ENCODE results near the gene CLDN10. TPM values are rescaled to one million over a fixed set of nuclear protein-coding genes. Genes with fewer than 3 reads are reported as not detected.

Gene CLDN10
- total RNA-seq, 2 donors from 2014 or later, result 0.27 to 0.64 TPM

DNA sequence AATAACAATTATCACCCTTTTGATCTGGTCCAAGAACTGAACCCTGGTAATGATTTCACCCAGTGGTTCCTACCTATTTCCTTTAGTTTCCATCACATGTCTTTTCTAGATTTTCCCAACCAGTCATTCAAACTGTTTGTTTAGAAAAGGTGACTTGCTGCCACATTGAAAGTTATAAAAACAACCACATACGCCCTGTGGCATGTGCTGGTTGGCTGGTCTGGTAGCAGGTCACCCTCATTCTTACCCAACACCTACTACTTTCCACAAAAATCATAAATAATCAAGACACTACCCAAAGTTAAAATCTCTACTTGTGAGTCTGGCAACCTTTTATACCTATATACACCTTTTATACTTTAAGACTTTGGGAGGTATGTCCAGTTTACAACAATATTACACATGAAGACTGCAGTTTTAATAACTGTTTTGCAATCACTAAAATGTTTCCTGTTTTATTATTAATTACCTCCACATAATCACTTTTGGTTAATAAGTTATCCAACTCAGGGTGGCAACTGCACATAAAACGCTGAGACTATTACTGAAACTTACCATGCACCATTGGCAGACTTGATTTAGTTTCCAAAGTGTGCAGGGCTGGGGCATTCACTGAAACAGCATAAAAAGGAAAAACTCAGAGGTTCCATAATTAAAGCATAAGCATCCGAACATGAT is 53.1 kb downstream of the CLDN10 start:
- TF ChIP-seq, protein P1, sequence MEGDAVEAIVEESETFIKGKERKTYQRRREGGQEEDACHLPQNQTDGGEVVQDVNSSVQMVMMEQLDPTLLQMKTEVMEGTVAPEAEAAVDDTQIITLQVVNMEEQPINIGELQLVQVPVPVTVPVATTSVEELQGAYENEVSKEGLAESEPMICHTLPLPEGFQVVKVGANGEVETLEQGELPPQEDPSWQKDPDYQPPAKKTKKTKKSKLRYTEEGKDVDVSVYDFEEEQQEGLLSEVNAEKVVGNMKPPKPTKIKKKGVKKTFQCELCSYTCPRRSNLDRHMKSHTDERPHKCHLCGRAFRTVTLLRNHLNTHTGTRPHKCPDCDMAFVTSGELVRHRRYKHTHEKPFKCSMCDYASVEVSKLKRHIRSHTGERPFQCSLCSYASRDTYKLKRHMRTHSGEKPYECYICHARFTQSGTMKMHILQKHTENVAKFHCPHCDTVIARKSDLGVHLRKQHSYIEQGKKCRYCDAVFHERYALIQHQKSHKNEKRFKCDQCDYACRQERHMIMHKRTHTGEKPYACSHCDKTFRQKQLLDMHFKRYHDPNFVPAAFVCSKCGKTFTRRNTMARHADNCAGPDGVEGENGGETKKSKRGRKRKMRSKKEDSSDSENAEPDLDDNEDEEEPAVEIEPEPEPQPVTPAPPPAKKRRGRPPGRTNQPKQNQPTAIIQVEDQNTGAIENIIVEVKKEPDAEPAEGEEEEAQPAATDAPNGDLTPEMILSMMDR (IDR thresholded peaks at IDR 0.05), result no peak
- H3K9me3 ChIP-seq, result no peaks in the 10 kb centered on the region
- H3K27me3 ChIP-seq, result no peaks in the 10 kb centered on the region
- H3K9ac ChIP-seq (ENCODE audit: low read depth in 2 of 2, low read length in 2 of 2), result no peak overlapping the region
- H3K36me3 ChIP-seq, result no peaks in the 10 kb centered on the region
- no peak overlapping the region for H3K27ac ChIP-seq
- no peaks in the 10 kb centered on the region for H3K4me1 ChIP-seq
- intact Hi-C loops (cut with DNase I), result no loop called here
- H3K4me3 ChIP-seq, result no peak overlapping the region
- no peak for DNase-seq

- H3K27me3 ChIP-seq, result no peaks in the 10 kb centered on the region
- H3K27ac ChIP-seq, result no peak overlapping the region
- H3K9ac ChIP-seq (ENCODE audit: low read depth in 2 of 2, low read length in 2 of 2), result no peak overlapping the region
- no peaks in the 10 kb centered on the region for H3K4me1 ChIP-seq
- H3K9me3 ChIP-seq, result no peaks in the 10 kb centered on the region
- TF ChIP-seq, protein P1 (IDR thresholded peaks at IDR 0.05), result no peak
- no peak for DNase-seq
- H3K36me3 ChIP-seq, result no peaks in the 10 kb centered on the region
- no peak overlapping the region for H3K4me3 ChIP-seq
- intact Hi-C loops (cut with DNase I), result no loop called here
These were observed 54.8 kb downstream of the CLDN10 start for GRCh38 chr13:95607366-95607765.

DNA sequence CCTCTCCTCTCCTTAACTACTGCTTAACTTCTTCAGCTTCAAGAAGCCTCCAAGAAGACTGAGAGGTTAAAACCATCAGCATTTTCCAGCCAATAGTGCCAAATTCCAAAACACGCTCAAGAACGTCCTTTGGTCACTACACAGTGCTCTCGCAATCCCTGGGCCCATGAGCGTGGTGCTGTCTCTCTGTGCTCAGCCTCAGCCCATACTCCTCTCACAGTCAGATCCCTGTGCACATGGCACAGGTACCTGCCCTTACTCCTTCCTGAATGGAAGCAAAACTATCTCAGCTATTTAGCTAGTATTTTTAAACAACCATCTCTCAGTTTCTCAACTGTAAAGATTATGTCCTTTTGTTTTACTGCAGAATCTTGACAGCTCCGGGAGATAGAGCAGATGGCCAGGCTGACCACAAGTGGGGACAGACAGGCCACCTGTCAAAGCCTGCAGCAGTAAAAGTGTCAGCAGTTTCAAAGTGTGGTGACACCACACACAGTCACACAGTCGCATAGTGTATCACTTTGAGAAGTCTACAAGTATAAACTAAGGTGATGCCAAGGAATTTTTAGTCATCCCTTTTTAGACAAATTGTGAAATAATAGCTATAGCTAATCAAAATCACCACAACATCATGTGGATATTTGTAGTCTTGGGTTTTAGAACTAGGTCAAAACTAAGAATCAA is 56.3 kb downstream of the CLDN10 start:
- Histone ChIP-seq H3K4me3 (no peak overlapping the region), H3K27me3 (no peaks in the 10 kb centered on the region), H3K9ac (ENCODE audit: low read depth in 2 of 2, low read length in 2 of 2) (no peak overlapping the region), H3K9me3 (no peaks in the 10 kb centered on the region), H3K27ac (no peak overlapping the region), H3K4me1 (no peaks in the 10 kb centered on the region), H3K36me3 (no peaks in the 10 kb centered on the region)
- no peak for DNase-seq
- intact Hi-C loops (cut with DNase I), result no loop called here
- TF ChIP-seq, protein P1 (IDR thresholded peaks at IDR 0.05), result no peak

DNA sequence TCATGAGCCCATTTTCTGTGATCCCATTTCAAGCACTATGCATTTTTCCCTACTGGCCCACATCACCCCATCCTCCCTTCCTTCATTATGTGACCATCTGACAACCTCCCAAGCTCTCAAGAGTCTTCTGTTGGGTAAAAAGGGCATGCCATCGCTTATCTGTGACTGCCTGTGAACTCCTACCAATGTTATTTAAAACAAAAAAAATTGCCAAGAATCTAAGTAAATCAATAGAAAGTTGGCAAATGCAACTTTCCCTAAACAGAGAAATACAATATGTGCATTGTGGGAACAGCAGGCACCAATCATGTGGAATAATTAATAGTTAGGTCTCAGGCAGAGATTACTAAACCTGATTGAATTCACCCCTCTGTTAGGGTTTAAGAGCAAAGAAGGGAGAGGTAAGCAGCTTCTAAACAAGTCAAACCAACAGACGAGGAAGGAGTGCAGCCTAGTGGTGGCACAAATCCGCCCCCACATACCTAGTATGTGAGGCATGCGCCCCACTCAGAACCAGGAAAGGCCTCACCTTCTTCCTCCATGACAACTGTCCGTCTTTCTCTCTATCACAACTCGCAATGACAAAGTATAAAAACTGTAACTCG is 62.2 kb downstream of the CLDN10 start:
- TF ChIP-seq, protein P1 (IDR thresholded peaks at IDR 0.05), result no peak
- no peak overlapping the region for H3K9ac ChIP-seq (ENCODE audit: low read depth in 2 of 2, low read length in 2 of 2)
- no peak for DNase-seq
- H3K9me3 ChIP-seq, result no peaks in the 10 kb centered on the region
- intact Hi-C loops (cut with DNase I), result no loop called here
- H3K27me3 ChIP-seq, result no peaks in the 10 kb centered on the region
- H3K4me1 ChIP-seq, result no peaks in the 10 kb centered on the region
- no peak overlapping the region for H3K4me3 ChIP-seq
- H3K27ac ChIP-seq, result no peak overlapping the region
- H3K36me3 ChIP-seq, result no peaks in the 10 kb centered on the region

DNA sequence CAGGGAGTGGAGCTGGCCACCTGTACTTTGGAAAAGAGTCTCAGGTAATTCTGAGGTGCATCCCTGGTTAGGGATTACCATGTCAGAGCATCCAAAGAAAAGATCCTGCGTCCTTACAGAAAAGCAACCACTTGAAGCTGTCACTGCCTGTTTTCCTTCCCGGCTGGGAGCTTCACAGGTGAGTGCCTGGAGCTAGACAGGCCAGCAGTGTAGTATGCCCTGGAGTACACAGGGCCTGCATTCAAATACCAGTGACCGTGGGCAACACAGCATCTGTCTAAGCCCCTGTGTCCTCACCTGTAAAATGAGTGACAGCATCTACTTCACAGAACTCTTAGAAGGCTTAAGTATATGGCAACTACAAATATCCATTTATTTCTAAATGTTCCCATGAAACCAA is 63.0 kb downstream of the CLDN10 start:
- no peaks in the 10 kb centered on the region for H3K9me3 ChIP-seq
- intact Hi-C loops (cut with DNase I), result no loop called here
- H3K36me3 ChIP-seq, result no peaks in the 10 kb centered on the region
- DNase-seq, result no peak
- no peak overlapping the region for H3K27ac ChIP-seq
- H3K4me3 ChIP-seq, result no peak overlapping the region
- H3K9ac ChIP-seq (ENCODE audit: low read depth in 2 of 2, low read length in 2 of 2), result no peak overlapping the region
- H3K27me3 ChIP-seq, result no peaks in the 10 kb centered on the region
- H3K4me1 ChIP-seq, result no peaks in the 10 kb centered on the region
- TF ChIP-seq, protein P1 (IDR thresholded peaks at IDR 0.05), result no peak
